ENCODE data around the gene SGCE.

- TF ChIP-seq EZH2phosphoT487 (IDR thresholded peaks at IDR 0.05; ENCODE audit: low read depth, severe bottlenecking, unreplicated experiment) (no peak), CTCF (IDR thresholded peaks at IDR 0.05; ENCODE audit: poor library complexity) (no peak), EZH2 (IDR thresholded peaks at IDR 0.05; ENCODE audit: borderline replicate concordance) (no peak)
Observed at GRCh38 chr7:94665426-94665825, 9.5 kb upstream of the SGCE start.

Data from hepatocyte (in vitro differentiated cells).